SH-SY5Y (cell line): ENCODE results near the gene OCIAD2.

ENCODE experiments used
- GATA2 ChIP-seq: IDR thresholded peaks from 2 replicates; pipeline ENCODE4 v1.6.1; 2011; ENCODE audit warnings: mild to moderate bottlenecking, low read depth, low read length
- GATA3 ChIP-seq: IDR thresholded peaks from 2 replicates; pipeline ENCODE4 v1.6.1; 2011; ENCODE audit warnings: low read depth, mild to moderate bottlenecking, low read length, moderate library complexity

- TF ChIP-seq GATA2: no peak
- no peak for TF ChIP-seq GATA3
Observed at GRCh38 chr4:48853604-48854394, 52.8 kb downstream of the OCIAD2 start.
